GM12878 (cell line): ENCODE data around the gene STARD3.

ENCODE experiments used
- BCLAF1 ChIP-seq: fragments of 450-650 bp; IDR thresholded peaks from 2 replicates; pipeline ENCODE4 v1.6.1; 2017; ENCODE audit warnings: antibody characterized with exemption, mild to moderate bottlenecking, moderate library complexity
- CEBPB ChIP-seq, 2 experiments: fragments of 150-350 bp in 1 of 2; IDR thresholded peaks; 2 replicates each; pipeline ENCODE4 v1.6.1; 2012 to 2014; ENCODE audit warnings: low read depth in 2 of 2, low read length in 2 of 2, borderline replicate concordance in 1 of 2, inconsistent platforms in 1 of 2
- CTCF ChIP-seq, 3 experiments: IDR thresholded peaks in 2 of 3; conservative IDR thresholded peaks in 1 of 3; 2 replicates each; pipeline ENCODE4 v1.5.1; 2011; ENCODE audit warnings: low read depth in 3 of 3, low read length in 3 of 3, mild to moderate bottlenecking in 3 of 3, control low read depth in 2 of 3, moderate library complexity in 2 of 3, inconsistent platforms in 1 of 3, mixed read lengths in 1 of 3; ENCODE audit not compliant: control insufficient read depth in 2 of 3, insufficient read depth in 1 of 3; ENCODE audit errors: extremely low read depth in 1 of 3
- EP300 ChIP-seq, 2 experiments: fragments of 150-350 bp in 1 of 2; IDR thresholded peaks; 2 replicates each; pipeline ENCODE4 v1.6.1; 2011 to 2012; ENCODE audit warnings: low read depth in 2 of 2, low read length in 2 of 2, borderline replicate concordance in 1 of 2, improper control_type of control experiment in 1 of 2, inconsistent platforms in 1 of 2; ENCODE audit not compliant: control insufficient read depth in 1 of 2
- HCFC1 ChIP-seq: fragments of 150-350 bp; IDR thresholded peaks from 2 replicates; pipeline ENCODE4 v1.6.1; 2014; ENCODE audit warnings: low read length
- HDAC2 ChIP-seq: fragments of 200-600 bp; sonication (generic); IDR thresholded peaks from 2 replicates; pipeline ENCODE4 v1.6.1; 2017
- MAX ChIP-seq: IDR thresholded peaks from 2 replicates; pipeline ENCODE4 v1.6.1; 2012; ENCODE audit warnings: low read depth, low read length, improper control_type of control experiment
- MTA3 ChIP-seq: IDR thresholded peaks from 2 replicates; pipeline ENCODE4 v1.6.1; 2012; ENCODE audit warnings: low read length, inconsistent platforms, borderline replicate concordance
- MYC ChIP-seq: IDR thresholded peaks from 2 replicates; pipeline ENCODE4 v1.6.1; 2011; ENCODE audit warnings: mild to moderate bottlenecking, low read length, moderate library complexity, inconsistent platforms; ENCODE audit not compliant: insufficient read depth, insufficient replicate concordance, insufficient read length, severe bottlenecking
- POLR2A ChIP-seq: IDR thresholded peaks from 2 replicates; pipeline ENCODE4 v1.6.1; 2011; ENCODE audit warnings: low read depth, mild to moderate bottlenecking, low read length
- RAD21 ChIP-seq: IDR thresholded peaks from 2 replicates; pipeline ENCODE4 v1.6.1; 2011; ENCODE audit warnings: mild to moderate bottlenecking, low read depth, low read length, moderate library complexity; ENCODE audit not compliant: insufficient read depth
- TCF7 ChIP-seq: IDR thresholded peaks from 2 replicates; pipeline ENCODE4 v1.6.1; 2014; ENCODE audit warnings: antibody characterized with exemption, borderline replicate concordance
- ZNF622 ChIP-seq: fragments of 450-650 bp; IDR thresholded peaks from 2 replicates; pipeline ENCODE4 v1.6.1; 2017; ENCODE audit warnings: mild to moderate bottlenecking, inconsistent platforms

- TF ChIP-seq MYC (no peak), MAX (no peak), CTCF (IDR thresholded peaks at IDR 0.05 in 2 of 3, conservative IDR thresholded peaks at IDR 0.05 in 1 of 3; ENCODE audit: control insufficient read depth in 2 of 3, extremely low read depth in 1 of 3, insufficient read depth in 1 of 3, low read depth in 3 of 3, low read length in 3 of 3) (no peak), POLR2A (no peak), TCF7 (no peak), RAD21 (no peak), HCFC1 (no peak), BCLAF1 (no peak), CEBPB (IDR thresholded peaks at IDR 0.05; ENCODE audit: borderline replicate concordance in 1 of 2, low read depth in 2 of 2, low read length in 2 of 2) (no peak), ZNF622 (no peak), MTA3 (no peak), EP300 (IDR thresholded peaks at IDR 0.05; ENCODE audit: borderline replicate concordance in 1 of 2, control insufficient read depth in 1 of 2, low read depth in 2 of 2, low read length in 2 of 2) (no peak), HDAC2 (no peak)
Measured at GRCh38 chr17:39702901-39703893, 66.3 kb downstream of the STARD3 start.
